GM18517 (cell line): ENCODE measurements around the gene TCF4.
A peak's percentile ranks its signal among the peaks of the same experiment; 100 is the strongest.
"Not testable (repeated sequence)": the region's sequence is repeated elsewhere in the genome, so short reads cannot be mapped to it uniquely, and the experiment has no call there.

ENCODE experiments used
- ATAC-seq: cut with Tn5 transposase; IDR thresholded peaks from one replicate; pipeline ENCODE4 v1.9.1; 2021; ENCODE audit warnings: mild to moderate bottlenecking, moderate library complexity; ENCODE audit not compliant: unreplicated experiment

Gene TCF4

DNA sequence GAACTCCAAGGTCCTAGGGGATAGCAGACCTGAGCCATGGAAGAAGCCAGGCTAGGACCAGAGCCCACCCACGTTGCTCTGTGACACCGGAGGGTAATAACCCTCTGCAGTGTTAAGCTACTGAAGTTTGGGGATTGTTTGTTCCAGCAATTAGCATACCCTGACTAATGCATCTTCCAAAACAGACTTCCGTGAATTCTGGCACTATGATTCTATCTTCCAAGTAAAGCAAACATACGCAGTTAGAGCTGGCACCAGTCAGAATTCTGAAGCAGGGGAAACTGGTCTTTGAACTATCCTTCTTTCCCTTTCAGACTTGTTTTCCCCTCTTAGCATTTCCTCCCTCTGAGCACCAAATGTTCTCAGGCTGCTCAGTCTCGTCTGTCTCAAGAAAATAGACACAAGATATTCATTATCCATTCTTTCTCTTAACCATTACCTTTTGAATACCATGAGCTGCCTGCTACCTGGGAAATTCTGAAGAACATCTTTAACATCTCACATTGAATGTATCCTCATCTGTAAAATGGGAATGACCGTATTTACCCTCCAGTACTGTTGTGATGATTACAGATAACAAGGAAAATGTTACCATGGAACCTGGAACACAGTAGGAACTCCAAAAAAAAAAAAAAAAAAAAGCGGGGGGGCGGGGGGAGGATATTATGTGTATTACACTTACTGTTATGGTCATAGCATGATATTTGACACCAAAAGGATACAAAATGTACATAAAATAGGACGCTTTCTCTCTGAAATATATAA, 108.2 kb downstream of the TCF4 start:
- no peak for ATAC-seq

GRCh38 chr18:55477860-55478581, 110.0 kb downstream of the TCF4 start:
- ATAC-seq: peak; percentile 24

GRCh38 chr18:55477499-55477859, 110.5 kb downstream of the TCF4 start:
- ATAC-seq: peak; percentile 91

GRCh38 chr18:55475916-55476315, 112.1 kb downstream of the TCF4 start:
- no peak for ATAC-seq

DNA sequence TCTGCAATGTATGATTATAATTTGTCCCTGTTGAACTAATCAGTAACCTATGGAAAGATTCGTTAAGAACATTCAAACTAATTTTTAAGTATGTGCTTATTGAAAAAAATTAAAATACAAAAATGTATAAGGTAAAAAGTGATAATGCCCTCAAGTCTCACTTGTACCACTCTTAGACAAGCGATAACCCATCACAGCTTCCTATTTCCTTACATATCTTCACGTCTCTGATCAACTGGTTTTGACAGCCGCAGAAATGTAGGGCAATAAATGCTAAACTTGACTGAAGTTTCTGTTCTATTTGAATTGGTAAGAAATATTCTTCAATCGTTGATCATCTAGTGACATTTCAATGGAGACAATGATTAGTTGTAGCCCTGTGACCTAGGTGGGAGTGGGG, 112.5 kb downstream of the TCF4 start:
- no peak for ATAC-seq

GRCh38 chr18:55473560-55473959, 114.4 kb downstream of the TCF4 start:
- no peak for ATAC-seq

DNA sequence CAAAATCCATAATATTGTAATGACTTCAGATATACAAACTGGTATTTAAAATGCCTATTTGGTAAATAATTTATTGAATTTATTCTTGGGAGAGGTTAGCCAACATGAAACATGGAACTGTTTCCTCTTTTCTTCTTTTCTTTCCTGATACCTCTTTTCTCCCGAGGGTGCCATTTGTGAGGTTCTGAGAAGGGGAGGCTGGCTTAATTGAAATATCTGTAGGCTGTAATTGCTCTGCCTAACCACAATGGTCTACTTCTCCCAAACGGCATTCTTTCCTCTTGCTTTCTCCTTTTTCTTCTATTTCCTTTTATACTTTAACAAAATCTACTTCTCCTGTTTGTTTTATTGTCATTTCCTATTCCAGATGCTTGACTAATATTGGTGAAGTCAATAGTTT, 114.9 kb downstream of the TCF4 start:
- no peak for ATAC-seq

DNA sequence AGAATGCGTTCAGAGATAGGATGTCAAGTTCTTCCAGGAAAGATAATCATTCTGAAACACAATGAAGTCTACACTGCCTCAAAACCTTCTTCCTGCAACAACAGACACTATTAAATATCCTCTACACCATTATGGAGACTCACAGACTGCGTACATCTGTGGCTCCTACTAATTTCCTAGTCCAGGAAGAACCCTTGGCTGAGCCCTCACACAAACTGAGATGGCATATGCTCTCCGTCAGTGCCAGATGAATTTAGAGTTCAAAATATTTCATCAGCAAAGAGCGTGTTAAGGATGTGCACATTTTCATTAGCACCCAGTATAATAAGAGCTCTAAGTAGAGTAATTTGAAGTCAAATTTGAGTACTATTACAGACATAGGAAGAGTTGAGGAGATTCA, 117.2 kb downstream of the TCF4 start:
- ATAC-seq: no peak

- not testable (repeated sequence) for ATAC-seq
Measured at GRCh38 chr18:55469134-55469533, 118.9 kb downstream of the TCF4 start.

DNA sequence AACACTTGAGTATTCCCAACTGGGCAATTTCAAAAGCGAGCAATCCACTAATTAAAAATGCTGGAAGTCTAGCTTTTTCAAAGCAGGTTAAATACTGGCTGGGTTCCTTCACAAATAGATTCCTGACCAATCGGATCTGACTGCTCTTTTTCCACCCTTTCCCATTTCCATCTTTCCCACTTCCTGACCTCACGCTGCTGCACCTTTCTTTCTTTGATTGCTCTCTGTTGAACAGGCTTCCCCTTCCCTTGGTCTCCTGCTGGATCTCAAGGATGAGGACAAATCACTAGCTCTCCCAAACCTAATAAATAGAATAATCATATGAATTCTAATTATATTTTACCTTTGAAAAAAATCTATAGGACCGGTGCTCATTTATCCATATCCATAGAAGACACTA, 121.2 kb downstream of the TCF4 start:
- ATAC-seq: no peak

DNA sequence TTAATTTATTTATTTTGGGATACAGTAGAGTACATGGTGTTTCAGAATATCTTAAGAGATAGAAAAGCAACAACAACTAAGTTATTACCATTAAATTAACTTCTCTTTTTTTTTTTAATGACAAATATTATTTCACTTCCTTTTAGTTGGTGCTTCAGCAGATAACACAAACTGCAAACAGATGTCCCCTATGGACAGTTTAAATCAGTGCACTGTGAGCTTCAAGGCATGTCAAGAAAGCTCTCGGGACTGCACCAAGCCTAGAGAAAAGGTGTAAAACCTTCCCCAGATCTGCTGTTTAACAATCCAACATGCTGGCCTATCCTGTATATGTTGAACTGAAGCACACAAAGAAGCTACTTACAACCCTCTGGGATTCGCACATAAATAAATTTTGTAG, 122.7 kb downstream of the TCF4 start:
- no peak for ATAC-seq

DNA sequence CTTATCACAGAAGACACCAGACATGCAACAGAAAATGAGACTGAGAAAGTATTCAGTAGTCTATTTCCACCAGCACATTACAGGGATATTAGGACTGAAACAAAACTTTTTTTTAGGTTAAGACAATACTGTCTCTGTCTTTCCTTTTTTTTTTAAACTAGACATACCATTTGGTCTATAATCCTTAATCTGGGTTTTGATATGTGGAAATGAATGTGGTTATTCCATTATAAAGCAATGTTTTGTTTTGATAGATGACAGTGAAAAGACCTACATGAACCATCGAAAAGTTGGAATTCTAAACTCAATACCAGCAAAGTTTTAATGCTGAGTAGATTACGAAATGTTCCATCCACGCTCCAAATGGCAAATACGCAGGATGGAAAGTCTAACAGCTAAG, 123.4 kb downstream of the TCF4 start:
- no peak for ATAC-seq

- no peak for ATAC-seq
Measured at GRCh38 chr18:55462652-55463051, 125.3 kb downstream of the TCF4 start.

DNA sequence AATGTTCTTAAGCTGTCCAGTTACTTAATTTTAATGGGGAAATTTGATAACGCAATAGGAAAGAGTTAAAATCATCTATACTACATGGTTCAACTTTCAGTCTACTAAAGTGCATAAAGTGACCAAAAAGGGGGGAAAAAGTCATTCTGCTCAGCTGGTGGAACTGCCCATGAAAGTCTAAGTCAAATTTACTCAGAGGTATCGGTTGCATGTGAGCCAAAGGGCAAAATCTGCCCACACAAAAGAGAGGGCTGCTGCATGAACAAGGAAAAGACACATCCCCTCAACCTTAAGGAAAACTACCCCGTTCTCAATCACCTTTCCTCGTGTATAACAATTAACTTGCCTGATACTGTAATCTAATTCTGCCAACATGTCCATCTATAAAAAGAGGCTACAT, 126.1 kb downstream of the TCF4 start:
- no peak for ATAC-seq

GRCh38 chr18:55458456-55459203, 129.4 kb downstream of the TCF4 start:
- ATAC-seq: no peak

GRCh38 chr18:55457028-55457427, 131.0 kb downstream of the TCF4 start:
- no peak for ATAC-seq

- no peak for ATAC-seq
Measured at GRCh38 chr18:55455938-55456337, 132.1 kb downstream of the TCF4 start.

DNA sequence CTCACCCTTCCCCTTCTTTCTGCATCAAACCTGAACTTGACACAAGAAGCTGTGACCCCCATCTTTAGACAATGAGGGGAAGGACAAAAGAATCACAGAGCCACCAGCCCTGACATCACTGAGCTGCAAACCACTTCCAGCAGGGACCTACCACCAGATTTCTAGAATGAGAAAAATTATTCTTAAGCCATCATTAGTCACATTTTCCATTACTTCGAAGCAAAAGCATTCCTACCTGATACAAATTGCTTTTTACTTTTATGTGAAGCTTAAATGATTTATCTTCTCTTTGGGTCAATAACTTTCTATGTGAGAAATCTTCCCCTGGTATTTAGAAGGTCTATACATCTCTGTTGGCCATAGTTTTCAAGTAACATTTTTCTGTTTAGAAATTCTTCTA, 134.8 kb downstream of the TCF4 start:
- ATAC-seq: no peak

DNA sequence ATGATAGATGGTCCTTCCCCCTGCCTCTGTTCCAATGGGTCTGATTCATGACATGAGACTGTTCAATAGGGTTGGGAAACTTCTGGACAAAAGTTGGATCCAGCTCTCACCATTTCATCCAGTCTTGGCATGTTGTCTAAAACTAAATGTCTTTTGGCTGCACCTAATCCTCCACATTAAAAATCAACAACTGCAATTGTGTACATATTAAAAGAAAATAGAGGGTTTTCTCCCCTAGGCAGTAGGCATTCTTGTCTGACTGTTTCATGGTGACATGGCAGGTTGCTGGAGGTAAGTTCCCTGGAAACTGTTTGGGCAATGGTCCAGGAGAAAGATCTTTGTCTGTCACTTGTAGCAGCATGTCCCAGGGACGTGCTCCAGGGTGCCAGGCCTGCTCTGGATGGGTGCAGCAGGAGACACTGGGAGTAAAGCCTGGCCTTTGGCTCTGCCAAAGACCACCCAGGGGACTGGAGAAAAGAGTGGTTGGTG, 135.8 kb downstream of the TCF4 start:
- no peak for ATAC-seq

- ATAC-seq: no peak
Measured at GRCh38 chr18:55449412-55450140, 138.4 kb downstream of the TCF4 start.

DNA sequence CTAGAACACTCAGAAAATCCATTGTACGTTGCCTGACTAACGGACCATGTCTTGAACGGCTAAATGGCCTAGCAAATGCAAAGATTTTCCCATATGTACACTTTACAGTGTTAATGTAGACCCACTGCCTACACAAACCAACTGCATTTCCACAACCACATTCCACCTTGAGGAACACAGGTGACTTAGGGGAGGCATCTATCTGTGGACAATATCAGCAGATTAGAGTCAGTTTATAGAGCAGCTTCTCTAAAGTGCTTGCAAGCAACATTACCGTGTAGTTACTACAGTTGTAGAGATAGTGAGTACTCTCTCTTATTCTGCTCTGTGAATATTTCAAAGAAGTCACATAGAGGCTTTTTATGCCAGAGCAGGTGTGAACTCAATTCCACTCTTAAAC, 139.6 kb downstream of the TCF4 start:
- ATAC-seq: no peak
